HCT116 (cell line): ENCODE measurements around the gene CCDC106.

Source experiments
- ATF3 ChIP-seq: IDR thresholded peaks from 2 replicates; pipeline ENCODE4 v1.6.1; 2012
- EZH2 ChIP-seq: fragments of 200-600 bp; sonication (generic); IDR thresholded peaks from 2 replicates; pipeline ENCODE4 v1.6.1; 2017; ENCODE audit warnings: antibody characterized with exemption, mixed run types
- EZH2phosphoT487 ChIP-seq: fragments of 200-600 bp; IDR thresholded peaks from 2 replicates; pipeline ENCODE4 v1.6.1; 2018; ENCODE audit warnings: antibody characterized with exemption, borderline replicate concordance
- FOSL1 ChIP-seq: IDR thresholded peaks from 2 replicates; pipeline ENCODE4 v1.6.1; 2012; ENCODE audit warnings: low read depth
- MAX ChIP-seq: IDR thresholded peaks from 2 replicates; pipeline ENCODE4 v1.6.1; 2012
- POLR2A ChIP-seq: IDR thresholded peaks from 2 replicates; pipeline ENCODE4 v1.7.0; 2011; ENCODE audit warnings: borderline replicate concordance; ENCODE audit not compliant: insufficient read depth, insufficient read length; ENCODE audit errors: extremely low read depth
- RAD21 ChIP-seq: IDR thresholded peaks from 2 replicates; pipeline ENCODE4 v1.6.1; 2012; ENCODE audit warnings: low read depth, mild to moderate bottlenecking
- REST ChIP-seq: IDR thresholded peaks from 2 replicates; pipeline ENCODE4 v1.6.1; 2012; ENCODE audit warnings: low read depth
- YY1 ChIP-seq: IDR thresholded peaks from 2 replicates; pipeline ENCODE4 v1.6.1; 2011; ENCODE audit warnings: low read length, low read depth, moderate library complexity, mild to moderate bottlenecking; ENCODE audit not compliant: insufficient replicate concordance; ENCODE audit errors: extremely low read depth
- TF ChIP-seq, protein P1 (sequence below), 3 experiments: fragments of 200-600 bp in 1 of 3; sonication (generic) in 1 of 3; IDR thresholded peaks in 2 of 3; conservative IDR thresholded peaks in 1 of 3; 2 replicates each; pipeline ENCODE4 v1.5.1; 2012 to 2017; ENCODE audit warnings: low read depth in 2 of 3, low read length in 2 of 3, antibody characterized with exemption in 1 of 3, borderline replicate concordance in 1 of 3, control low read depth in 1 of 3, mild to moderate bottlenecking in 1 of 3, mixed read lengths in 1 of 3, mixed run types in 1 of 3, moderate library complexity in 1 of 3; ENCODE audit not compliant: insufficient read depth in 1 of 3

DNA sequence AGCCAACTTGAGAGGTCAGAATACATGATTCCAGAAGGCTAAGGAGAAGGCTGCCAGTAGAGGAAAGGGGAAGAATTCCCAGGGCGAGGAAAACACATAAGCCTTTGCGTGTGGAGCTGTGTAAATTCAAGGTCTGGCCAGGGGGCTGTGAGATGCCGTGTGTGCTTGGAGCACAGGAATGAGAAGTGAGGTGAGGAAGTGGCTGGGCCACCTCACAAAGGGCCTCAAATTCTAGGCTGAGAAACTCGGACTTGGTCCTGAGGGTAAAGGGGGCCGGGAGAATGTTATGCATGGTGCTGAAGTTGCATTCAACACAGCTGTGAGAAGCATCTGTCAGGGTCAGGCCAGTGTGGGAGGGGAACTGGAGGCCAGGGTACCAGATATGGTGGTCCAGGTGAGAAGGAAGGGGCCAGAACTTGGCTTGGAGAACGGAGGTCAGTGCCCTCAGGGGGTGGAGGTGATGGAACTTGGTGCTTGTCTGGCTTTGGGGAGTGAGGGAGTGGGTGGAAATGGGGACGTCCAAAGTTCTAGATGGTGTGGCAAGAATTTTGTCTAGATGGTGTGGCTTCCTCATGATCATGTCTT lies 12.1 kb upstream of the CCDC106 start:
- no peak for TF ChIP-seq REST
- TF ChIP-seq, protein P1, sequence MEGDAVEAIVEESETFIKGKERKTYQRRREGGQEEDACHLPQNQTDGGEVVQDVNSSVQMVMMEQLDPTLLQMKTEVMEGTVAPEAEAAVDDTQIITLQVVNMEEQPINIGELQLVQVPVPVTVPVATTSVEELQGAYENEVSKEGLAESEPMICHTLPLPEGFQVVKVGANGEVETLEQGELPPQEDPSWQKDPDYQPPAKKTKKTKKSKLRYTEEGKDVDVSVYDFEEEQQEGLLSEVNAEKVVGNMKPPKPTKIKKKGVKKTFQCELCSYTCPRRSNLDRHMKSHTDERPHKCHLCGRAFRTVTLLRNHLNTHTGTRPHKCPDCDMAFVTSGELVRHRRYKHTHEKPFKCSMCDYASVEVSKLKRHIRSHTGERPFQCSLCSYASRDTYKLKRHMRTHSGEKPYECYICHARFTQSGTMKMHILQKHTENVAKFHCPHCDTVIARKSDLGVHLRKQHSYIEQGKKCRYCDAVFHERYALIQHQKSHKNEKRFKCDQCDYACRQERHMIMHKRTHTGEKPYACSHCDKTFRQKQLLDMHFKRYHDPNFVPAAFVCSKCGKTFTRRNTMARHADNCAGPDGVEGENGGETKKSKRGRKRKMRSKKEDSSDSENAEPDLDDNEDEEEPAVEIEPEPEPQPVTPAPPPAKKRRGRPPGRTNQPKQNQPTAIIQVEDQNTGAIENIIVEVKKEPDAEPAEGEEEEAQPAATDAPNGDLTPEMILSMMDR (IDR thresholded peaks at IDR 0.05 in 2 of 3, conservative IDR thresholded peaks at IDR 0.05 in 1 of 3; ENCODE audit: borderline replicate concordance in 1 of 3, insufficient read depth in 1 of 3, low read depth in 2 of 3, low read length in 2 of 3), result no peak
- no peak for TF ChIP-seq EZH2phosphoT487
- TF ChIP-seq ATF3, result no peak
- no peak for TF ChIP-seq POLR2A
- TF ChIP-seq YY1, result no peak
- no peak for TF ChIP-seq EZH2
- TF ChIP-seq MAX, result no peak
- no peak for TF ChIP-seq FOSL1
- no peak for TF ChIP-seq RAD21
